HPDE6-E6E7 (cell line): Measurements from ENCODE around the gene FUT7.

Source experiments
- DNase-seq: peaks from one replicate; pipeline ENCODE4 v3.0.0; 2011; ENCODE audit warnings: missing footprints; ENCODE audit errors: extremely low spot score

FUT7 gene

DNA sequence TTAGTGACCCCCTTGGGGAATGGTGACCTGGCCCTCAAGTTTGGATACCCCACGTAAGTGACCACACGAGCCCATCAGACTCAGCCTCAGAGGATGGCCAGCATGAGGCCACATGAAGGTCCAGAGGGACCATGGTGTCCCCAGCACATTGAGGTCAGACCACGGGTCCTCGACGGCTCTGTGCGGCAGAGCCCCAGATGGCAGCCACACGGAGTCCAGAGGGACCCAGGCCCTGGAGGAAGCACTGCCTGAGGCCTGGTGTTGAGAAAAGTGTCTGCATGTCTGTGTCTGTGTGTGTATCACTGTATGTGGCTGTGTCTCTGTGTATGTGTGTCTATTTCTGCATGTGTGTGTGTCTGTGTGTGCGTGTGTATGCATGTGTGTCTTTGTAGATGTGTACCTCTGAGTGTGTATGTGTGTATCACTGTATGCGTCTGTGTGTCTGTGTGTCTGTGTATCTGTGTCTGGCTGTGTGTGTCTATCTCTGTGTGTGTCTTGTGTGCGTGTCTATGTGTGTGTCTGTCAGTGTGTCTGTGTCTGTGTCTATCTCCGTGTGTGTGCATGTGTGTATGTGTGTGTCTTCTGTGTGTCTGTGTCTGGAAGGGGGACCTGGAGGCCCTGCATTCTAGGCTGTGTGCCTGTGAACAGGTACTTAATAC, 48.1 kb downstream of the FUT7 start:
- no peak for DNase-seq

DNA sequence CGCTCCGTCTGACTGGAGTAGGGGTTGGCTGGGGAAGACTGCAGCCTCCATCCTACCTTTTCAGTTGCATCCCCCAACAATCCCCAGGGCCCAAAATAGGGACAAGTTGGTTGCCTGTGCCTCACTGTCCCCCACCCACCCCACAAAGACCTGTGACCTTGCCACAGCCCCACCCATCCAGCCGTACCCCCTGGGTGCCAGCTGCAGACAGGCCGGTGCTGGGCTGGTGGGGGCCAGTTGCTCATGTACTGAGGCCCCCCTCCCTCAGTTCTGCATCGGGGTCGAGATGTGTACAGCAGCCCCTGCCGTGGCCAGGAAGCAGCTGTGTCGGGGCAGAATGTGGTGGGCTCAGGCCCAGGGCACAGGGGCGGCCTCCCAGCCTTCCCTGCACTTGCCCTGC, 48.7 kb downstream of the FUT7 start:
- DNase-seq = no peak

DNA sequence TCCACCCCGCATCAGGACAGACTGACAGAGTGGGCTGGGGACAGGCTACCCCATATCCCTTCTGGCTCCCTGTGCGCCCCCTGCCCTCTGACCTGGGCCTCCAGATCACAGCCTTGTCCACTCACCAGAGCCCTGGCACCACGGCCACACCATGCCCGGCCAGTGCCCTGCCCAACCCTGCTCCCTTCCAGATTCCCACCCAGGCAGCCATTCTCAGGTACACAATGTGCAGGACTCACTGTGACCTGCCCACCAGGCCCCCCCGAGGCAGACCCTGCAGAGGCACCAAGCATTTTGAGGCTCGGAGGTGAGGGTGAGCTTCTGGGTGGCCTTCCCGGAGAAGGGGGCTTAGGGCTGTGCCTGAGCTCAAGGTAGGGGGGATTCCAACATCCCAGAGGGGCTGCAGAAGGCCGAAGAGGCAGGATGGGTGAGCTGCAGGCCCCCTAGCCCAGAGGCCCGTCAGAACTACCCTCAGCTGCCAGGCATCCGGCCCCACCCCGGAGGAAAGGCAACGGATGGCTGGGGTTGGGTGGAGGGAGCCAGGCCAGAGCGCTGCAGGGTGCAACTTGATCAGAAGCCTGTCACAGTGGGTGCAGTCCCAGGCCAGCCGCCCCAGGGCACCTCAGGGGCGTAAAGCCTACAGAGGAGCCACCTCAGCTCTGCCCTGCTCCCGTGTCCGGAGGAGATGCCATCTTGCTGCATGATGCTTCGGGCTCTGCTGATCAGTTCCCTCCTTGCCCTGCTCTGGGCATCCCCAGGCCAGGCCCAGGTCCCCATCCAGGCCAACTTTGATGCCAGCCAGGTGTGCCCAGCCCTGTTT, 49.4 kb downstream of the FUT7 start, which contains the start of gene LCNL1:
TSS of gene LCNL1 (plus strand) at position 762 of the 820 bp plus-strand sequence. CDS start 594 bp downstream, outside the sequence.
- DNase-seq = no peak

DNA sequence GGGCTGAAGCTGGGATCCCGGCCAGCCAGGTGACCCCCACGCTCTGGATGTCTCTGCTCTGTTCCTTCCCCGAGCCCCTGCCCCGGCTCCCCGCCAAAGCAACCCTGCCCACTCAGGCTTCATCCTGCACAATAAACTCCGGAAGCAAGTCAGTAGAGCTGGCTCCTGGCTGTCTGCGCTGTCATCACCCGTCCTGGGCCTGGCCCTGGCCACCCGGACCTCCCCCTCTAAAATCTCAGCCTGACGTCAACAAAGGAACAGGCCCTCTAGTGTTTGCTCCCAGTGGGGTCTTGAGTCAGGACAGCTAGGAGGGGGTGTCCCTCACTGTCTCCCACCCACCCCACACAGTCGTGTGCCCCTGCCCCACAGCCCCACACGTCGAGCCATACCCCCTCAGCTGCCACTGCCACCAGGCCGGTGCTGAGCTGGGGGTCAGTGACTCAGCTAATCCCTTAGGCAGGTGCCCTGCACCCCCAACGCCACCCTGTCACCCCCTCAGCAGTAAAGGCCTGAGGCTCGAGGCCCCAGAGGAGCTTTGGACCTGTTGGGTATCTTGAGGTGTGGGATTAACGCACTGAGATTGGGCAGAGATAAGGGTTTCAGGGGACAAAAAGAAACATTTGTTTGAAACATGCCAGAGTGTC, 50.2 kb downstream of the FUT7 start:
- no peak for DNase-seq

DNA sequence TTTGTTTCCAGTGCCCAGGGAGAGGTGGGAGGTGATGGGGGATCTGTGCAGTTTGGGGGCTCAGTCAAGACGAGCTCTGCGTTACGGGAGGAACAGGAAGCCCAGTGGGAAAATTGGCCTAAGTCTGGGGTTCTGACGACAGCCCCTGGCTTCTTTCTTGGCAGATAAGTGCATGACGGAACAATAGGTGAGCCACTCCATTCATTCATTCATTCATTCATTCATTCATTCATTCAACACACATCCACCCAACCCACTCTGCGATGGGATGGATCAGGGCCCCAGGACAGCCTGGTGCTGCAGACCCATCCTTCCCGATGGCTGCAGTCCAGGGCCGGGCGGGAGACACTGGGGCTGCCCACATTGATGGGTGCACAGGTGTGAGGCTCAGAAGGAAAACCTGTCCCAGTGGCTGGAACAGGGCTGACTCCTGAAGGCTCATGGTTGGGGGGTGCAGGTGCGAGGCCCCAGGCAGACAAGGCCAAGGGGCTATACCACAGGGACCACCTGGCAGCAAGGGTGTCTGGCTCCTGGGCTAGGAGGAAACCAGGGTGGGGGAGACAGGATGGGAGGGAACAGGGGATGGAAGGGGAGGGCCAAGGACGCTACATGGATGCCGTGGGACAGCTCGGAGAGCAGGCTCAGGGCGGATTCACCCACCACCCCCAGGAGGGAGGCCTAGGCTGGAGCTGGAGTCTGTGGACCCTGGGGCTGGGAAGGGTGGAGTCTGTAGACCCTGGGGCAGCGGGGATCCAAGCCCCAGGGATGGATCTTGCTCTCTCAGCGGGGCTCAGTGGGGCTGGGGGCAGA, 51.0 kb downstream of the FUT7 start:
- DNase-seq = no peak
